22Rv1 (cell line): ENCODE measurements around the gene MRPL1.

Experiments
- H3K27ac ChIP-seq: fragments of 450-650 bp; 2 replicates; pipeline ENCODE4 v1.5.1; 2017
- ZFX ChIP-seq: fragments of 450-650 bp; IDR thresholded peaks from 2 replicates; pipeline ENCODE4 v1.6.1; 2017; ENCODE audit warnings: antibody characterized with exemption, borderline replicate concordance
- TF ChIP-seq, protein P1 (sequence below): fragments of 450-650 bp; IDR thresholded peaks from 2 replicates; pipeline ENCODE4 v1.5.1; 2017; ENCODE audit warnings: mild to moderate bottlenecking

Gene MRPL1

DNA sequence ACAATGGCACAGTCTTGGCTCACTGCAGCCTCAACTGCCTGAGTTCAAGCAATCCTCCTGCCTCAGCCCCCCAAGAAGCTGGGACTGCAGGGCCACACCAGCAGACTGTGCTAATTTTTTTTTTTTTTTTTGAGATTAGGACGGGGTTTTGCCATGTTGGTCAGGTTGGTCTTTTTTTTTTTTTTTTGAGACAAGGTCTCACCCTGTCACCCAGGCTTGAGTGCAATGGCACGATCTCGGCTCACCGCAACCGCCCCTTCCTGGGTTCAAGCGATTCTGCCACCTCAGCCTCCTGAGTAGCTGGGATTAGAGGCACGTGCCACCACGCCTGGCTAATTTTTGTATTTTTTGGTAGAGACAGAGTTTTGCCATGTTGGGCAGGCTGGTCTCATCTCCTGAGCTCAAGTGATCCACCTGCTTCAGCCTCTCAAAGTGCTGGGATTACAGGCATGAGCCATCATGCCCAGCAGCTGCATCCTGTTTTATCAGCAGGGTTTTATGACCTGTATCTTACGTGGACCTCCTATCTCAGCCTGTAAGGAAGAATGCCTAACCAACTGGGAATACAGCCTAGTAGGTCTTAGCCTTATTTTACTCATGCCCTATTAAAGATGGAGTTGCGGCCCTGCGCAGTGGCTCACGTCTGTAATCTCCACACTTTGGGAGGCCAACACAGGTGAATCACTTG is 13.2 kb upstream of the MRPL1 start:
- TF ChIP-seq, protein P1, sequence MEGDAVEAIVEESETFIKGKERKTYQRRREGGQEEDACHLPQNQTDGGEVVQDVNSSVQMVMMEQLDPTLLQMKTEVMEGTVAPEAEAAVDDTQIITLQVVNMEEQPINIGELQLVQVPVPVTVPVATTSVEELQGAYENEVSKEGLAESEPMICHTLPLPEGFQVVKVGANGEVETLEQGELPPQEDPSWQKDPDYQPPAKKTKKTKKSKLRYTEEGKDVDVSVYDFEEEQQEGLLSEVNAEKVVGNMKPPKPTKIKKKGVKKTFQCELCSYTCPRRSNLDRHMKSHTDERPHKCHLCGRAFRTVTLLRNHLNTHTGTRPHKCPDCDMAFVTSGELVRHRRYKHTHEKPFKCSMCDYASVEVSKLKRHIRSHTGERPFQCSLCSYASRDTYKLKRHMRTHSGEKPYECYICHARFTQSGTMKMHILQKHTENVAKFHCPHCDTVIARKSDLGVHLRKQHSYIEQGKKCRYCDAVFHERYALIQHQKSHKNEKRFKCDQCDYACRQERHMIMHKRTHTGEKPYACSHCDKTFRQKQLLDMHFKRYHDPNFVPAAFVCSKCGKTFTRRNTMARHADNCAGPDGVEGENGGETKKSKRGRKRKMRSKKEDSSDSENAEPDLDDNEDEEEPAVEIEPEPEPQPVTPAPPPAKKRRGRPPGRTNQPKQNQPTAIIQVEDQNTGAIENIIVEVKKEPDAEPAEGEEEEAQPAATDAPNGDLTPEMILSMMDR: no peak
- no peak for TF ChIP-seq ZFX

DNA sequence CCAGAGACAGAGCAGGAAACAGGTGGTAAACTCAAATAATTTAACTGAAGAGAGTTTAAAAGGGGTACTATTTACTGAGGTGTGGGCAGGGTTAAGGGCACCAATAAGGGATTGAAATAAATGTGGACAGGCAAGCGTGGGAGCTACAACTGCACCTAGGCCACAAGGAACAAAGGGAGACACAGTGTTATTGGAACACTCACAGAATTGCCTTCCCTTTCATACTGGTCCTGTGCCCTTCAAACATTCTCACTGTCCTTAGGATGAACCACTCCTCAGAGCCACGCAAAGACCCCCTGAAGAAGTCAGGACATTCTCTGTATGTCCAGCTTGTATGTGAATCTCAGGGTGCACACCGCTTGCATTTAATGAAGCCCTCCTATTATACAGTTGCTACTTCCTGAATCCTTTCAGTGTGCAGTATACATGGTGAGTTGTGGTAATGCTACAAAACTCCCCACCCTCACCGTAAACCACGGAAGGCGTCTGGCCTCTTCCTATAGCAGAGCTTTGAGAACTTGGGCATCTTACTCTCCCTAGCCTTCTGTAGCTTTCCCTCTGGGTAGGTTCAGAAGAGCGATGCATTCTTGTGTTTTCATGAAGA is 9.6 kb upstream of the MRPL1 start:
- TF ChIP-seq ZFX: no peak
- TF ChIP-seq, protein P1: no peak
- no peak overlapping the region for H3K27ac ChIP-seq

More for the DNA sequence above, 13.2 kb upstream of the MRPL1 start:
- H3K27ac ChIP-seq: no peak overlapping the region

DNA sequence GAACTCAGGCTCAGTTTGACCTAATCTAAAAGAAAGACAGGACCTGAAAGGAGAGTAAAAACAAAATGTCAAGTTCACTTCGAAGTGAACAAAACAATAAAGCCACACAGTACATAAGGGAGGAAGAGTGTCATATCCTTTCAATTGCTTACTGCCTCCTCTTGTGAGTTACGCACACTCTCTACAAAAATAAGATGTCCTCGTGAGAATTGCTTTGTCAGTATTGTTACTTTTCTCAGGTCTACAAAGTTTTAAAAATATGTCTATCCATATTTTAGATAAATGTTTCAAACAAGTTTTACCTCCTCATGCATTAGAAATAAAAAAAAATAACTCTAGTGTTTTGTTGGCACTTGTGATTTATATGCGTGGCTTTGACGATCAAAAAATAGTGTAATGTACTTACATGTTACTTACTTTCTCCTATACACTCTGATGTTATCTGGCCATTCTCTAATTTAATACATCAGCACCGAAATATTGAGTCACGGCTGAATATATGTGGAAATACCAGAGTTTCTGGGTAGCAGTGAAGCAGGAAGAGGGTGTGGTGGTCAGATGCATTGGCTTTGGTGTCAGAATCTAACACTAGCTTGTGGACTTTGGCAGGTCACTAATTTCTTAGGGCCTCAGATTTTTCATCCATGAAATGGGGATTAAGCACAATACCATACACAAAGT is 8.1 kb upstream of the MRPL1 start:
- TF ChIP-seq, protein P1: no peak
- TF ChIP-seq ZFX: no peak
- no peak overlapping the region for H3K27ac ChIP-seq

DNA sequence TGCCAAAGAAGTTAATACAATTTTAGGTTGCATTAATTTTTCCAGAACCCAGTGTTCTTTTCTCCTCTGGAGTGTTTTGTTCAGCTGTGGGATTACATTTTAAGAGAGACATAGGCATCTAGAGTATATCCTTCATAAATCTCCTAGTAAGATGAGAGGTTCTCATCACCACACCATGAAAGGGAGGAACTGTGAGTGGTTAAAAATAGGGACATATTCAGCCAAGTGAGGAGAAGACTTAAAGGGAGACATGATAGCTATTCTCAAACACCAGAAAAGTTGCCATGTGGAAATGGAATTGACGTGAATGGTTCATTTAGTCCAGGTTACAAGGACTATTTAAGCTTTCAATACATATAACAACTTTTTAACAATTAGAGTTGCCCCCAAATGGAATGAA is 6.5 kb upstream of the MRPL1 start:
- H3K27ac ChIP-seq: no peak overlapping the region
- no peak for TF ChIP-seq ZFX
- TF ChIP-seq, protein P1: no peak

DNA sequence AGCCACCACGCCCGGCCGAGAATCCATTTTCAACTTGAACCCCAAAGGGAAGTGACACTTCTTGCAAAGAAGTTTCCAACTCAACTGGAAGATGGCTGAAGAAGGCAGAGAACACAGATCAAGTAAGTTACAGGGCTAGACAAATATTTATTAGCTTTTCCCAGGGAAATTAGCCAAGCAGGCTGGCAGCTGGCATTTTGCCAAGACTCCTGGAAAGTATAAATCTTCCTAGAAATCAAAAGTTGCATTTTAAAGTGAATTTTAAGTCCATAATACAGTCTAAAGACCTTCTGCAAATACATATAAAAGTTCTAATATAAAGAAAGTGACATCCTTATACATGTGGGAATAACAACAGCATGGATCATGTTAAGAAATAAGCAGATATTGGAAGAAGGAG is 3.4 kb upstream of the MRPL1 start:
- no peak overlapping the region for H3K27ac ChIP-seq
- TF ChIP-seq, protein P1: no peak
- TF ChIP-seq ZFX: no peak

- peak overlapping the region; percentile 92 for H3K27ac ChIP-seq
Measured at GRCh38 chr4:77861495-77861894, 1.1 kb upstream of the MRPL1 start.

GRCh38 chr4:77863341-77863740 is 711 bp downstream of the MRPL1 start:
- peak overlapping the region; percentile 92 for H3K27ac ChIP-seq

More at GRCh38 chr4:77861495-77861894, 1.1 kb upstream of the MRPL1 start:
- TF ChIP-seq, protein P1: no peak
- no peak for TF ChIP-seq ZFX
